Measurements from ENCODE around the gene LYSMD4. TPM values are rescaled to one million over a fixed set of nuclear protein-coding genes. Genes with fewer than 3 reads are reported as not detected.
A peak's percentile ranks its signal among the peaks of the same experiment; 100 is the strongest.
"Not testable (repeated sequence)": the region's sequence is repeated elsewhere in the genome, so short reads cannot be mapped to it uniquely, and the experiment has no call there.

The LYSMD4 gene
- total RNA-seq, 2 experiments from 2014 or later, result 11.6 to 12.6 TPM

DNA sequence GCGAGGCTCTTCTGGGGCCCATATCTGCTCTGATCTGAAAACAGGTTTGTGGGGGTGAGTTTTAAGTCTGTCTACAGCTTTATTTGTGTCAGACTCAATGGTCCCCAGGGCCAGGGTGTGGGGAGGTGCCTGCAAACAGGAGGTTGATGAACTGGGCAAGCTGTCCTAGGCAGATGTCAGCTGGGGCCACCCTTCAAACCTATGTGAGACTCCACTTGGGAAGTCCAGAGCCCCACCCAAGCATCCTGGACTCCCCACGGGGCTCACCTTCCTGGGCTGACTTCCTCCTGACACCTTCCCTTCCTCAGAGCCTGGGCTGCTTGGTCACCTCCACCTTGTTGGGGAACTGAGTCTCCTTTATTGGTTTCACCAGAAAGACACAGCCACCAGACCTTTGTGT, 8.6 kb upstream of the LYSMD4 start:
- ATAC-seq (ENCODE audit: low read depth) (no peak), DNase-seq (no peak)
- Mint-ChIP-seq H3K27ac (no peak overlapping the region), H3K36me3 (no peaks in the 10 kb centered on the region), H3K9me3 (no peaks in the 10 kb centered on the region), H3K4me1 (peaks cover 5% of the 10 kb centered on the region), H3K4me3 (no peak overlapping the region), H3K27me3 (peaks cover 4% of the 10 kb centered on the region)
- POLR2A ChIA-PET, result no interaction called here

DNA sequence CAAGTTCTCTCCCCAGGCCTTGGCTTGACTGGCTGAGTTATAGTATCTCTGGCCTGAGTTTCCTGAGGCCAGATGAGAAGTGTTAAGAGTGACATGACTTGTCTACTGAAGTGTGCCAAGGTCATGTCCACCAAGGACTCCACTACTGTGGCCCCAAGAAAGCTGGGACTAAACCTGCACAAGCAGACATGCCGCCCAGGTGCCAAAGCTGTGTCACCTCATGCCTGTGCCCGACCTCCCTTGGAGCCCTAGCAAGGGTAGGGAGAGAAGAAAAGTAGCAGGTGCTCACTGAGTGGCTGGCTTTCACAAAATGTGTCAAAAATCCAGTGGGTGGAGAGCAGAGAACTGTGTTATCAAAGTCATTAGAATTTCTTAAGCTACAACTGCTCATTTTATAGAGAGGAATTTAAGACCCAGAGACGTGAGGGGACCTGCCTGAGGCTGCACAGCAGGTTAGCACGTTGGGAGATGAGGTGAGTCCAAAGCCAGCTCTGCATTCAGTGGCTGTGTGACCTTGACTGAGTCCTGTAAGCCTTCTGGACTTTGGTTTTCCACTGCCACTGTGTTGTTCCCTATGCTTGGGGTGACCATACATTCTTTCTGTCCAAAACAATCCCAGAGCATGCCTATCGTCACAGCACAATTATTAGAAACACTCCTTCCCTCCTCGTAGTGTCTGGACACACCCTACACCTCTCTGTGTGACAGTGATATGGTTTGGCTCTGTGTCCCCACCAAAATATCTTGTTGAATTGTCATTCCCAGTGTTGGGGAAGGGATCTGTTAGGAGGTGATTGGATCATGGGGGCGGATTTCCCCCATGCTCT, 5.0 kb upstream of the LYSMD4 start:
- POLR2A ChIA-PET, result no interaction called here
- DNase-seq (no peak), ATAC-seq (ENCODE audit: low read depth) (no peak)
- Mint-ChIP-seq H3K4me3 (no peak overlapping the region), H3K4me1 (peaks cover 6% of the 10 kb centered on the region), H3K27me3 (no peaks in the 10 kb centered on the region), H3K9me3 (no peaks in the 10 kb centered on the region), H3K27ac (no peak overlapping the region), H3K36me3 (no peaks in the 10 kb centered on the region)

DNA sequence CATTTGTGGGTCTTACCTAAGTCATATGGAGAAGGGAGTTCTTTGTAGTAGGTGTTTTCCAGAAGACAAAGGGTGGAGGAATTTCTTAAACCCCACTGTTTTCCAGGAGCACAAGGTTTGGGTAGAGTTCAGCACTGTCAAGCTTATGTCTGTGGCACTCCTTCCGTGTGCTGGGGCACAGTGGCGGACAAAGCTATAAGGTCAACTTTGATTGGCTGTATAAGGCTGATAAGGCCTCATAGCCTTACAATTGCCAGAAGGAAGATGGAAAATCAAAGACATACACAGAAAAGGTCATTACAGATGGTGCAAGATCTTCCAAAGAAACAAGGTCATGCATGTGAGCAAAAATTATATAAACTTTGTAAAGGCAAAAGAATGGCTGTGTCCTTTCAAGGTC, 3.5 kb upstream of the LYSMD4 start:
- no peak for DNase-seq
- no peaks in the 10 kb centered on the region for H3K27me3 Mint-ChIP-seq
- no peaks in the 10 kb centered on the region for H3K36me3 Mint-ChIP-seq
- peaks cover 15% of the 10 kb centered on the region for H3K4me1 Mint-ChIP-seq
- POLR2A ChIA-PET, result no interaction called here
- no peak for ATAC-seq (ENCODE audit: low read depth)
- H3K27ac Mint-ChIP-seq, result no peak overlapping the region
- no peaks in the 10 kb centered on the region for H3K9me3 Mint-ChIP-seq
- H3K4me3 Mint-ChIP-seq, result no peak overlapping the region

DNA sequence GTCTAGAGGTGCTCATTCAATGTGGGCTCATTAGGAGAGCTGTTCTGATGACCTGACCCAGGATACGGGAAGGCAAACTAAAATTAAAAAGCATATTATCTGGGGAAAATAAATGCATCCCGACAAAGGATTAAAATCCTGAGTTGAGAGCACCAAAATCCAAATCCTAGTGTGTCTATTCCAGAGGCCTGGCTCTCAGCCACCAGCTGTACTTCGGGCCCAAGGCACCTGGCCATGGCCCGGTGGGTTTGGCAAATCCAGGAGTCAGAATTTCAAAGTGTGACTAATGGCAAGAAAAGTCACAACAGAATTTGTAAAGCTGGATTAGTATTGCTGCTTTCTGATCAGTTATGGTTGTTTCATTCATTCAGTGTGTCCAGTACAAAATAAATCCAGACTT, 2.6 kb upstream of the LYSMD4 start:
- no peaks in the 10 kb centered on the region for H3K27me3 Mint-ChIP-seq
- peaks cover 3% of the 10 kb centered on the region for H3K36me3 Mint-ChIP-seq
- peaks cover 20% of the 10 kb centered on the region for H3K4me1 Mint-ChIP-seq
- H3K27ac Mint-ChIP-seq, result no peak overlapping the region
- DNase-seq (no peak), ATAC-seq (ENCODE audit: low read depth) (no peak)
- POLR2A ChIA-PET, result no interaction called here
- H3K4me3 Mint-ChIP-seq, result no peak overlapping the region
- no peaks in the 10 kb centered on the region for H3K9me3 Mint-ChIP-seq

DNA sequence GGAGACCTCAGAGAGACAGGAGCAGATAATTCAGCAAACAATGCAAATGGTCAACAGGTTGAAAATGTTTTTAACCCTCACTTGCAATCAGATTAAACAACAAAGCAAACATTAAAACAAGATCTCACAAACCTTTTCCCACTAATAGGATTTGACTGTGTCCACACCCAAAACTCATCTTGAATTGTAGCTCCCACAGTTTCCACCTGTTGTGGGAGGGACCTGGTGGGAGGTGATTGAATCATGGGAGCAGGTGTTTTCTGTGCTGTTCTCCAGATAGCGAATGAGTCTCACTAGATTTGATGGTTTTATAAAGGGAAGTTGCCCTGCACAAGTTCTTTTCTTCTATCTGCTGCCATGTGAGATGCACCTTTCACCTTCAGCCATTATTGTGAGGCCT, 1.3 kb upstream of the LYSMD4 start:
- H3K9me3 Mint-ChIP-seq, result no peaks in the 10 kb centered on the region

DNA sequence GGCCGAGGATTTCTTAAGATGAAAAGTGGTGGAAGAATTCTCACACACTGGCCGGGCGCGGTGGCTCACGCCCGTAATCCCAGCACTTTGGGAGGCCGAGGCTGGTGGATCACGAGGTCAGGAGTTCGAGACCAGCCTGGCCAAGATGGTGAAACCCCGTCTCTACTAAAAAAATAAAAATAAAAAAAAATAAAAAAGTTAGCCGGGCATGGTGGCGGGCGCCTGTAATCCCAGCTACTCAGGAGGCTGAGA, 729 bp upstream of the LYSMD4 start:
- not testable (repeated sequence) for DNase-seq; H3K36me3 Mint-ChIP-seq; H3K9me3 Mint-ChIP-seq; H3K27me3 Mint-ChIP-seq; ATAC-seq (ENCODE audit: low read depth)
- Mint-ChIP-seq H3K4me1 (peaks cover 20% of the 10 kb centered on the region), H3K27ac (peak overlapping the region; percentile 95), H3K4me3 (peak overlapping the region; percentile 86)
- POLR2A ChIA-PET, result interaction anchor here (0.7 to 2.4 kb wide), 3 partner anchors 27 to 483 kb away, joined by 3 to 16 read pairs (median 4); partner anchors contain the start of gene LRRC28

More for the DNA sequence above, 1.3 kb upstream of the LYSMD4 start:
- H3K27me3 Mint-ChIP-seq, result no peaks in the 10 kb centered on the region
- POLR2A ChIA-PET, result interaction anchor here (2.4 kb wide), 1 partner anchor 484 kb away, joined by 16 read pairs; the partner anchor contains the start of gene LRRC28
- H3K27ac Mint-ChIP-seq, result peak overlapping the region; percentile 44
- H3K36me3 Mint-ChIP-seq, result peaks cover 5% of the 10 kb centered on the region
- H3K4me1 Mint-ChIP-seq, result peaks cover 20% of the 10 kb centered on the region
- DNase-seq (no peak), ATAC-seq (ENCODE audit: low read depth) (no peak)
- no peak overlapping the region for H3K4me3 Mint-ChIP-seq

DNA sequence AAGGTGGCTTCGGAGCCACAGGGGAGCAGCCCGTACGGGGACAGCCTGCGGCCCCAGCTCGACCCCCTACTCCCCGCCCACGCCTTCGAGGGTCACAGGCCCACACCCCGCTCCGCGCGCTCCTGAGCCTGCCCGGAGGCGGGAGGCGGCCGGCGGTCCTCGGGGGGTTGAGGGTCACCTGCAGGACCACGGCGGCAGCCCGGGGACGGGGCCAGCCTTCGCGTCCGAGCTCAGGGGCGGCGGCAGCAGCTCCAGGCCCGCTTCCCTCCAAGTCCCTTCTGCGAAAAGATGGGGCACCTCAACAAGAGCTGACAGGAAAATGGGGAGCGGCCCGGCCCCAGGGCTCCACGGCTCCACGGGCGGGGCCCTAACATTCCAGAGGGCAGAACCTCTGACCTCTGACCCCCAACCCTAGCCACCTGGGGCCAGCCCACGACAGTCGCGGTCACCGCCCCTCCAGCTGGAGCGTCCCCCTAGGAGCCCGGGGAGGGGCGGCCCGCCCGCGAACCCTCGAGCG, 428 bp downstream of the LYSMD4 start:
- Mint-ChIP-seq H3K27me3 (no peaks in the 10 kb centered on the region), H3K4me1 (peaks cover 20% of the 10 kb centered on the region), H3K4me3 (peak overlapping the region; percentile 84), H3K27ac (peak overlapping the region; percentile 76), H3K9me3 (no peaks in the 10 kb centered on the region), H3K36me3 (peaks cover 5% of the 10 kb centered on the region)
- POLR2A ChIA-PET, result interaction anchor here (0.6 to 2.4 kb wide), 12 partner anchors 9 to 1175 kb away, joined by 3 to 16 read pairs (median 4); partner anchors contain the start of gene LRRC28
- no peak for DNase-seq
- ATAC-seq (ENCODE audit: low read depth), result no peak

DNA sequence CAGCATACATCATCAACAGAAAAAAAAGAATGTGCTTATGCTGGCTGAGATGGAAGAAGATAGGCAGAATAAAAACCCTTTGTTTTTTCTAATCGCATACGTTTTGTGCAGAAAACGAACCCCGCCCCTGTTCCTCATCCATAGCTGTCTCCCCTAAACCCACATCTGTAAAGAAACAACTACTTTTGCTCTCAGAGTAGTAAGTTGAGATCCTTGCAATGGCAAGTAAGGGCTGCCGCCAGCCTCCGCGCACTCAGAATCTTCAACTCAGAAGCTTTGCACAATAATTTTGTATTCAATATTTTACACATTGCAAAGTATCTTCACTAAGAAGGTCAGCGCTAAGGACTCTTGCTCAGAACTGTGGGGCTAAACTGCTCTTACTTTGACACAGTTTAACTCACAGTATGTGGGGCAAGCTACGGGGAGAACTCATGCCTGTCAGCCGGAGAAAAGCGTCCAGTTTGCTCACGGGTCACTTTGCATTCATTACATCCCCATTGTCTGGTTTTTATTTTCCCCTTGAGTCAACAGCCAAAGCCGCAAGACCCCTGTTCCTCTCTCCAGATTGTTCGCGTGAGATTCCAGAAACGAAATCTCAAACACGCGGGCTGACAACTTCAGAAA, 1.0 kb downstream of the LYSMD4 start:
- Mint-ChIP-seq H3K4me3 (peak overlapping the region; percentile 84), H3K4me1 (peaks cover 20% of the 10 kb centered on the region), H3K9me3 (no peaks in the 10 kb centered on the region), H3K36me3 (peaks cover 5% of the 10 kb centered on the region), H3K27me3 (no peaks in the 10 kb centered on the region), H3K27ac (peak overlapping the region; percentile 76)
- no peak for DNase-seq
- POLR2A ChIA-PET, result interaction anchor here (1.2 to 2.4 kb wide), 5 partner anchors 9 to 481 kb away, joined by 4 to 16 read pairs (median 6); partner anchors contain the start of gene LRRC28
- no peak for ATAC-seq (ENCODE audit: low read depth)

DNA sequence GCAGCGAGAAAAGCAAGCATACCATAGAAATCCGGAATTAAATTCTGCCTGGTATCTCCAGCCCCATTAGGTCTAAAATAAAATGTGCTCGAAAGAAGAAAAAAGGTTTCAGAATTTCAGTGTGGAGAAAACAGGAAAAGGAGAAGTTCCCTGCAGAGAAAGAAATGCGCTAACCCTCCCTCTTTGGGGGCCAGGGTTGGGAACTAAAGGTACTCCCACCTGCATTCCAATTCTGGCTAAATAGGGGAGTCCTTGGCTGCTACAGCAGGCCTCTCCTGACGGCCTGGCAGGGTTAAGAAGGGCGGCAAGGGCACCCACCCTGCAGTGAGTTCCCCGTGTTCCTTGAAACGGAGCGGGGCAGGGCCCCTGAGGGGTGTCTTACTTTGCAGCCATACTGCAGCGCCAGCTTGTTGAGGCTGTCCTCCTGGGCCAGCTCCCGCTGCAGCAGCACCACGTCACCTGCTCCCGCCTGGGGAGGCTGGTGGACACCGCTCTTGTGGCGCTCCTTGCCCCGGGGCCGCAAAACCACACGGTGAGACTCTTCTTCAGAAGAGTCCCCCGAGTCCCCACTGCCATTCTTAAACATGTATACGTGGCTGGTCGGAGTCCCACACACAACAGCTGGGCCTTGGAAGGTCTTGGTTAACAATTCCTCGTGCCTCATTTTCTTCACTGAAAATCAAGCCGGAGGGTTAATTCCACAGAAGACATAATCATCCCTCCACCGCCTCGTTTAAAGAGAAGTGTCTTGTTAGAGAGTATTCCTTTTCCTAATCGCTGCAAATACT, 1.7 kb downstream of the LYSMD4 start:
- Mint-ChIP-seq H3K36me3 (peaks cover 5% of the 10 kb centered on the region), H3K9me3 (no peaks in the 10 kb centered on the region), H3K4me3 (peak overlapping the region; percentile 84), H3K4me1 (peaks cover 20% of the 10 kb centered on the region), H3K27me3 (no peaks in the 10 kb centered on the region), H3K27ac (no peak overlapping the region)
- ATAC-seq (ENCODE audit: low read depth), result no peak
- DNase-seq, result no peak
- POLR2A ChIA-PET, result no interaction called here

DNA sequence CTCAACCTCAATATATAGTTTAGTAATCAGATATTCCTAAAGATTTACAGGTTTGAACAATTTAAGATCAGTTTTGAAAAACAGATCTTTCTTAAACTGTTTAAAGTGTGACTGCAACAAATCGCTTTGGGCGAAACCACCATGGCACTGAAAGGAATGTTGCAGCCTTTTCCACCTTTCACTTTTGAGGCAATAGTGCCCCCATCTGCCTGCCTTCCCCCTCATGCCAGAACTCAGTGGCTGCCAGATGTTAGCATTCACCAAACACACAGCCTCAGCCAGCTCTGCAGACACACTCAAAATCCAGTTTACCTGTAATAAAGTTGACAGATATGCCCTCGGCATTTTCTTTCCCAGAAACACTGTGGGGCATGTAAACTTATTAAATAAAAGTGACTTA, 3.3 kb downstream of the LYSMD4 start:
- peaks cover 5% of the 10 kb centered on the region for H3K36me3 Mint-ChIP-seq
- no peak overlapping the region for H3K4me3 Mint-ChIP-seq
- peaks cover 20% of the 10 kb centered on the region for H3K4me1 Mint-ChIP-seq
- no peaks in the 10 kb centered on the region for H3K9me3 Mint-ChIP-seq
- ATAC-seq (ENCODE audit: low read depth) (no peak), DNase-seq (no peak)
- H3K27ac Mint-ChIP-seq, result no peak overlapping the region
- POLR2A ChIA-PET, result no interaction called here
- H3K27me3 Mint-ChIP-seq, result no peaks in the 10 kb centered on the region

DNA sequence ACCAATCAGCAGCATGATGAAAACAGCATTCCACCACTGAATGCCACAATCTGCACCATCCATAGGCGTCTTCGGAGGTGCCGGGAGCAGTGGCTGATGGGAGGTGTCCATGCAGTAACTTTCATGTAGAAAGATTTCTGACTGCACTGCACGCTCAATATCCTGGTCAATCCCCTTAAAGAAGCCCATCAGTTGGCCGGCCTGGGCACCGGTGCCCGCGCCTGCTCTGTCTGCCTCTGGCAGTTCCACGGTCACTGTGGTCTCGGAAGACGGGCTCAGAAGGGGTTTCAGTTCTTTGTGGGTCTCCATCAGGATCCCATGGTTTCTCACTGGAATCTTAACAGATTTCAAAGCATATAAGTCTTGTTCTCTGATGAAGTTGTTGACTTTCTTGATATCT, 3.9 kb downstream of the LYSMD4 start:
- POLR2A ChIA-PET, result no interaction called here

DNA sequence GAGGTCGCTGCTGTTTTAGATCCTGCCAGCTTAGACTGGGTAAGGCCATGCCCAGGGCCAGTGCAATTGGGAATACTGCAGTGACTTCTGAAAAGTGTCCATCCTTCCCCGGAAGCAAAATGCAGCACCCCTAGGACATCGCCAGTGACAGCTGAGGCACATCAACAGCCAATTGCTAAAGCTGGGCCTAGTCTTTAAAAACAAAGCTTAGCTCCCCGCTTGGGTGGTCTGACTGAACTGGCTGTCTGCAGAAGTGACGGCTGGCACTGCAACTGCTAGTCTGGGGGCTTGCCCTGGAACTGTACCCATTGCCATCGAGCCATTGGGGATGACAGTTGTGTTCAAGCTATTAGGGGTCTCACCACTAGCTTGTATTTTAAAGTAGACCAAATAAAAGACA, 4.3 kb downstream of the LYSMD4 start:
- no peaks in the 10 kb centered on the region for H3K9me3 Mint-ChIP-seq
- no peak for DNase-seq
- peaks cover 5% of the 10 kb centered on the region for H3K36me3 Mint-ChIP-seq
- H3K4me1 Mint-ChIP-seq, result peaks cover 17% of the 10 kb centered on the region
- no peak overlapping the region for H3K27ac Mint-ChIP-seq
- POLR2A ChIA-PET, result no interaction called here
- H3K27me3 Mint-ChIP-seq, result no peaks in the 10 kb centered on the region
- no peak for ATAC-seq (ENCODE audit: low read depth)
- H3K4me3 Mint-ChIP-seq, result no peak overlapping the region

More for the DNA sequence above, 3.9 kb downstream of the LYSMD4 start:
- DNase-seq (no peak), ATAC-seq (ENCODE audit: low read depth) (no peak)
- H3K27me3 Mint-ChIP-seq, result no peaks in the 10 kb centered on the region
- H3K4me3 Mint-ChIP-seq, result no peak overlapping the region
- H3K9me3 Mint-ChIP-seq, result no peaks in the 10 kb centered on the region
- peaks cover 5% of the 10 kb centered on the region for H3K36me3 Mint-ChIP-seq
- H3K27ac Mint-ChIP-seq, result no peak overlapping the region
- H3K4me1 Mint-ChIP-seq, result peaks cover 18% of the 10 kb centered on the region

DNA sequence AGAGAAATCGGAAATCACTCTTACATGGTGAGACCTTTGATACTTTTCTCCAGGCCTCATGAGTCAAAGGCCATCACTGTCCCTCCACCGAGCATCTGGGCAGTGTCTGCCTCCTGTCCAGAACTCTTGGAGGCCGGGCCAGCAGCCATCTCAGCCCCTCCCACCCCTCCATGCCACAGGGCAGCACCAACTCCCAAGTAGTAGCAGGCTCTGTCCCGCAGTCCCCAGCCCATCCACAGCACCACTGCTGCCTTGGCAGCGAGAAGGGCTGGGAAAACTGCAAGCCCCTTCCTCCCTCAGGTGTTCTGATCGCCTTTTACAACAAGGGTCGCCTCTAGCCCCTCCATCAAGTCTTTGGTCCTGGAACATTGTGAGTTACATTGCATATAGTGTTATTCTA, 5.5 kb downstream of the LYSMD4 start:
- DNase-seq, result no peak
- no peak overlapping the region for H3K27ac Mint-ChIP-seq
- peaks cover 5% of the 10 kb centered on the region for H3K36me3 Mint-ChIP-seq
- ATAC-seq (ENCODE audit: low read depth), result no peak
- H3K9me3 Mint-ChIP-seq, result no peaks in the 10 kb centered on the region
- peaks cover 13% of the 10 kb centered on the region for H3K4me1 Mint-ChIP-seq
- POLR2A ChIA-PET, result no interaction called here
- no peaks in the 10 kb centered on the region for H3K27me3 Mint-ChIP-seq
- H3K4me3 Mint-ChIP-seq, result no peak overlapping the region

Data from activated naive CD8-positive, alpha-beta T cell treated with anti-CD3 and anti-CD28 coated beads, Interleukin-2, amount 10 ng/mL, durations not matched to agents 7 days and 5 days (primary cell).